HS-27A (cell line): ENCODE measurements around the gene EPB41L5.
A peak's percentile ranks its signal among the peaks of the same experiment; 100 is the strongest.
"Not testable (repeated sequence)": the region's sequence is repeated elsewhere in the genome, so short reads cannot be mapped to it uniquely, and the experiment has no call there.

Source experiments
- DNase-seq: peaks from one replicate; pipeline ENCODE4 v3.0.0-alpha.2; 2012; ENCODE audit warnings: low read depth, missing footprints

Gene EPB41L5

DNA sequence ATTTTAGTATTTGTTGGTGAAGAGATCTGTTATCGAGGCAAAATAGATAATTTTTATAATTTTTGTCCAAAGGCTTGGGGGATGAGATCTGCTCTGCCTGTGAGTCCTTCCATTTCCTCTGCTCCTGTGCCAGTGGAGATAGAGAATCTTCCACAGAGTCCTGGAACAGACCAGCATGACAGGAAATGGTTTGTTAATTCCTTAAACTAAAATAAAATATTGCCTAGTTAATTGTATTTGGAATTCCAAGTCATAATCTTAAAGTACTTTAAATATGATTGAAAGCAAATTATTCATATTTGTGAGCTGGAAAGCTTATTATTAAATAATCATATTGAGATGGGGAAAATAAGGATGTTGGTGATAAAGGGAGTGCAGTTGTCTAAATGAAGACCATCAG is 87.8 kb downstream of the EPB41L5 start:
- no peak for DNase-seq

DNA sequence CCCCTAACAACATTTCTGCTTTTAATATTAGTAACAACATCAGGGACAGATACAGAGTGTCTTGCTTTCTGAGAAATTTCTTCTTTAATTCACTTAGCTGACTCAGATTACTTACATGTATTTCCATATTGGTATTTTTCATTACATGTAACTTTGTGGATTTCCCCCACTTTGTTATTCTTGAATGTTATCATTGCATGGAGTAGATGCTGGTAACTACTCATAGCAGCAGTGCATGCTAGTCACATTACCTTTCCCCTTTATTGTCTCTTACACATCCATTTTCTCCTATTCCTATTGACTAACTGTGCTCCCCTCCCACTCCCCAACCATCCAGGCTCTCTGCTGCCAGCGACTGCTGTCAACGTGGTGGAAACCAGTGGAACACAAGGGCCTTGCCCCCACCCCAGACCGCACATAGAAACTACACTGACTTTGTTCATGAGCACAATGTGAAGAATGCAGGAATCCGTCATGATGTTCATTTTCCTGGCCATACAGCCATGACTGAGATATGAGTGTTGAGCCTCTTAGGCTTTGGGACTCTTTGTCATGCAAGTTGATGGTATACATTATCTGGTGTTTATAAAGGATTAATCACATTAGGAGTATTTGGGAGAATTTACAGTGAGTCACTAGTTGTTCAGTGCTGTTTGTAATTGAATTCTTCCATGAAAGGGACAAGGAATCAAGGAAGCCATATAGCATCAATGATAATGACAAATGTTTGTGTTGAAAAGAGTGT is 91.0 kb downstream of the EPB41L5 start:
- peak; percentile 94 for DNase-seq

DNA sequence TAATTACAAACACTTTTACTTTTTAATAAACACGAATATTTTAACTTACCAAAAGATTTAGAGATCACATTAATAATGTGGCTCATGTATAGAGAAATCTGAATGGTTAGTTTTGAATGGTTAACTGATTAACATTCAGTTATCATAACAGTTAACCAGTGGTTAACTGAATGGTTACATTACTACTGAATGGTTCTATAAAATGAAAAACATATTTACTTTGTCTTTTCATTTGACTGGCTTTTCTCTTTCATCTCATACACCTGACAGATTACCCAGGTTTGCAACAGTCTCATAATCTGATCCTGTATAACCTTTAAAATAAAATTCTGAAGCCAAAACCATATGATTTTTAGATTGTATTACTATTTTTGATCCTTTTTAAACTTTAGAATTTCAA is 91.9 kb downstream of the EPB41L5 start:
- DNase-seq = no peak

DNA sequence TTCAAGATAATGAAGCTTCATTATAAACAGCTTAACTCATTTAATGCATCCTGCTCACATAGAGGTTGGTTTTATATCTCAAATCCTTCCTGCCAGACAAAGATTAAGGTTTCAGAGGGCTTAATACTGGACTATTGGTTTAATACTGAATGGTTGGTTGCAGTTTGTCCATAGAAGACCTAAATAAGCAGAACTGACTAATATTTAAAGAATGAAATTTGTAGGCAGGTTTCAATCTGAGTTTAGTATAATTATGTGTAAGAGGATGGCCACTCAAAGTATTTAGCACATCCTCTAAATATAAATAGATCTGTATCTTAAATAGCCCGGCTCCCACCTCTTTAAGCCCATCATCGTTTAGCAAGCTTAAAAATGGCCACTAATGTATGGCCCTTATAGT is 92.5 kb downstream of the EPB41L5 start:
- DNase-seq = no peak

DNA sequence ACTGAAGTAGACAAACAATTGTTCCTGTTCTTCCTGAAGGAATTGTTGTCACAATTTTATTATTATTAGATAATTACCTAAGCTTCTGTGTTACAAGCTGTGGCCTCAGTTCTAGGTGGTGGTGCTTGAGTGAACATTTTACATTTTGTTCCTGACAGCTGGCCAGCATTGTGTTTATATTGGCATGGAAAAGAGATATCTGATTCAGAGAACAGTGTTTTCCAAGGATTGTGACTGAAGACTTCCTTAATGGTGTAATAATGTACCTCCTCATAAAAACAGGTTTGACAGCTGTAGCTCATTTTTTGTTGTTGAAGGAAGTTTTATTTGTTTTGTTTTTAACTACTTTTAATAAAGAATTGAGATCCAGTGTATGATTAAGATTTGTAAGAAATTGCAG is 95.2 kb downstream of the EPB41L5 start:
- peak; percentile 51 for DNase-seq

DNA sequence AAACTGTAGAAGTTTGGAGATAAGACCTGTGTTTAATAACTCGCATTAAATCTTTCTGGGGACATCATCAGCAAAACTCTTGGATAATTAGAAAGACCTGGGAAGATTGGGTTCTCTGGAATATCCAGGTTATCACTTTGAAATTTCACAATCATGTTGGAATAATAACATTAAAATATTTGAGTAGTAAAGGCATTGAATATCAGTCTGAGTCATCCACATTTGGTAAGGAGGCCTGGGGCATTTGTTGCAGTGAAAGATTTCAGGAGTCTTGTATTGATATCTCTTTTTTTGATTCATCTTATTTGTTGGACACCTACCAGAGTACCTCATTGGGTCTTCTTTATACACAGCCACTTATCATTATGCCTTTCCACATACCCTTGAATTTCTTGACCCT is 95.9 kb downstream of the EPB41L5 start:
- DNase-seq = no peak

DNA sequence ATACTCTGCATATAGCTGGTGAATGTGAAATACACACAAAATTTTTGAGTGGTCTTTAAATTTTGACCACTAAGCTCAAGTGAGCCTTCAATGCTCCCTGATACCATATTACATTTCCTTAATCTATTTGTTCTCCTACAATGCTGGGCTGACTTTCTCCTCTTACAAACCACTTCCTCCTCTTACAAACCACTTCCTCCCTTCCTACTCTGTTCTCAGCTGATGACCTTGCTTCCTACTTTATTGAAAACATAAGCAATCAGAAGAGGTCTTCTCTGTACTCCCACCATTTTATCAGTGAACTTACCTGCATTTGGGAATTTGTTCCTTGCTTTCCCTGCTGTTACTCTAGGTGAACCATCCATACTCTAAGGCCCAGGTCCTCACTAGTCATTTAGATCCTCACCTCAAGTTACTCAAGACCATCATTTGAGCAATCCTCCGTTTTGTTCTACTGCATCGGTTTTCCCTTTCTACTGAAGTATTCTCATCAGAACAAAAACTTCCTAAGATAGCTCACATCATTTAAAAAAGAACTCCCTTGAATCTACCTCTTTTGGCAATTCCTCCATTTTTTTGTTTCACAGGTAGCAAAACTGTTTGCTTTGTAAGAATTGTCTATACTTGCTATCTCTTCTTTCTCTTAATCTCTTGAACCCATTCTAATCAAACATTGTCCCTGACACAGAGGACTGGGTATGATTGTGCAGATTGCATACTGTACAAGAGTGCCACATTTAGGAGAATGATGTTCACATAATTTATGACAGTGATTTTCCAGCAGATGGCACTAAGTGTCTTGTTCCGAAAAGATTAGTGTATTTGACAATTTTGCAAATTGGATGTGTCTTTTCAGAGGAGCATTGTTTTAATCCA is 96.5 kb downstream of the EPB41L5 start:
- no peak for DNase-seq

DNA sequence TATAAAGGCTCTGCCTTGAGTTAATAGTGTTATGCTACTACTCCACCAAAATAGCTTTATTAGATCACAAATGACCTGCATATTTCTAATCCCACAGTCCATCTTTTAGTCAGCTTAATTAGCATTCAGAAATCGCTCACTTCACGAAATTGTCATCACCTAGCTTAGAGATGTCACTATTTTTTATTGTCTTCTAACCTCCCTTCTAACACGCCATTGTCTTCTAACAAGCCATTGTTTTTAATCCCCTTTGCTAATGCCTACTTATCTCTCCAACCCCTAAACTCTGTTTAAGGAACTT is 97.1 kb downstream of the EPB41L5 start:
- DNase-seq = no peak

DNA sequence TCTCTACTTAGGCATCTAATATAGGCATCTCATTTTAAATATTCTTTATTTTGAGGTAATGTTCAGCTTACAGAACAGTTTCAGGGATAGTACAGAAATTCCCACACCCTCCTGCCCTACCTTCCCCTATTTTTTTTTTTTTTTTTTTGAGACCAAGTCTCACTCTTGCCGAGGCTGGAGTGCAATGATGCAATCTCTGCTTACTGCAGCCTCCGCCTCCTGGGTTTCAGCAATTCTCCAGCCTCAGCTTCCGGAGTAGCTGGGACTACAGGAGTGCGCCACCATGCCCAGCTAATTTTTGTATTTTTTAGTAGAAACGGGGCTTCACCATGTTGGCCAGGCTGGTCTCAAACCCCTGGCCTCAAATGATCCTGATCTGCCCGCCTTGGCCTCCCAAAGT is 97.6 kb downstream of the EPB41L5 start:
- no peak for DNase-seq

DNA sequence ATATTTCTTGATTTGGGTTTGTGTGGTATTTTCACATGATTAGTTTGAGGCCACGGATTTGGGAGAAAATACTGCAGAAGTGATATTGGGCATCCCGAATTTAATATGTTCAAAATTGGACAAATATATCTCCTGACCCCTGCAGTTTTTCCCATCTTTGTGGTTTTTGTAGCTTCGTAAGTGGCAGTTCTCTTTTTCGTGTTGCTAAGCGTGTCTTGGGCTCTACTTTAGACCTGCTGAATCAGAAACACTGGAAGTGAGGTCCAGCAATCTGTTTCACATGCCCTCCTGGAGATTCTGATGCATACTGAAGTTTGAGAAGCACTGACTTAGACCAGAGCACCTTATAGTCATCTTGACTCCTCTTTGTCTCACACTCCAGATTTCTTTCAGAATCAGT is 98.3 kb downstream of the EPB41L5 start:
- DNase-seq = no peak

DNA sequence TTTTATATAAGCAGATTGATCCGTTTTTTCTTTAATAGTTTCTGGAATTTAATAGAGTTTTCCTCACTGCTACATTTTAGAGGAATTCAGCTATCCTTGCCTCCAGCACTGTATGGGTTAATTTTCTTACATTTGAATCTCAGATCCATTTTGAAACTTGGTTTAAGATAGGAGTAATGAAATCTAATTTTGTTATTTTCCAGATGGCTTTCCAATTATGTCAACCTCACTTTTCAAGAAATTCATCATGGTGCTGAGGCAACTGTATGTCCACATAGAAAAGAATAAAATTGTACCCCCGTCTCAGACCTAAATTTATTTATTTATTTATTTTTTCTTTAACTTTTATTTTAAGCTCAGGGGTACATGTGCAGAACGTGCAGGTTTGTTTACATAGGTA is 105.1 kb downstream of the EPB41L5 start:
- DNase-seq = no peak

DNA sequence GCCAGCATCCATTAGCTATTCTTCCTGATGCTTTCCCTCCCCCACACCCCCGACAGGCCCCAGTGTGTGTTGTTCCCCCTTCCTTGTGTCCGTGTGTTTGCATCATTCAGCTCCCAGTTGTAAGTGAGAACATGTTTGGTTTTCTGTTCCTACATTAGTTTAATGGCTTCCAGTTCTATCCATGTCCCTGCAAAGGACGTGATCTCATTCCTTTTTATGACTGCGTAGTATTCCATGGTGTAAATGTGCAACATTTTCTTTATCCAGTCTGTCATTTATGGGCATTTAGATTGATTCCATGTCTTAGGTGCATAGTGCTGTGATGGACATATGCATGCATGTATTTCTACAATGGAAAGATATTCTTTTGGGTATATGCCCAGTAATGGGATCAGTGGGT is 105.6 kb downstream of the EPB41L5 start:
- DNase-seq = no peak

DNA sequence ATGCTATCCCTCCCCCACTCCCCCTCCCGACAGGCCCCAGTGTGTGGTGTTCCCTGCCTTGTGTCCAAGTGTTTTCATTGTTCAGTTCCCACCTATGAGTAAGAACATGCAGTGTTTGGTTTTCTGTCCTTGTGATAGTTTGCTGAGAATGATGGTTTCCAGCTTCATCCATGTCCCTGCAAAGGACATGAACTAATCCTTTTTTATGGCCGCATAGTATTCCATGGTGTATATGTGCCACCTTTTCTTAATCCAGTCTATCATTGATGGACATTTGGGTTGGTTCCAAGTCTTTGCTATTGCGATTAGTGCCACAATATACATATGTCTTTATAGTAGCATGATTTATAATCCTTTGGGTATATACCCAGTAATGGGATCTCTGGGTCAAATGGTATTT is 108.5 kb downstream of the EPB41L5 start:
- not testable (repeated sequence) for DNase-seq

DNA sequence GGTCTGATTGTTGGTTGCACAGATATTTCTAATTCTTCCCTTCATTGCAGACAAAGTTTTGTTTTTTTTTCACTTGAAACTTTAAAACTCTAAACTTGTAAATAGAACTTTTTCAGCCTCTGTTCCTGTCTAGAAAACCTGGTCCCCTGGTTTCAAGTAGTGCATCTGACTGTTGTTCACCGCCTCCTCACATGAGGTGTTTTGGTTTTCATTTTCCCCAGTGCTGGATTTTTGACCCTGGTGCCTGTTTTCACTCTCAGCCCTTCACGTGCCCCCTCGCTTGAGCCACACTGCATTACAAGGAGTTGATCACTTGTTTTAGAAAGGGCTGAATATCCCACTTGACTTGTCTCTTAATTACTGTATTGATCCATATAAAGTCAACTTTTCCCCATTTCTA is 110.2 kb downstream of the EPB41L5 start:
- DNase-seq = no peak

DNA sequence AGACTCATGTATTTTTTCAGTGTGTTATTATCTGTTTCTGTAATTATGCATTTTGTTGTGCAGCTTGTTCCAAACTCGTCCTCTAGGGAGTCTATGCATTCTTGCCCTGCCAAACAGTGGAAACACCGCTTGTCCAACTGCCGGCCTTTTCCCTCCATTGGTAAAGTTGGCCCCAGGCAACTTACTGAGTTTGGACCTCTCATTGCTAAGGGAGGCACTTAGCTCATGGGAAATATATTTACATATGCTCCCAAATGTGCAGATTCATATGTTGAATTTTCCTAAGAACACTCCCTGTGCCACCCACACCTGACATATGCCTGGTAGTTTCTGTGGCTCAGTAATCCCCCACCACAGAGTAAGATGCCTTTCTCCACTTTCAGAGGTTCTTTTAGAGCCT is 112.3 kb downstream of the EPB41L5 start:
- no peak for DNase-seq

DNA sequence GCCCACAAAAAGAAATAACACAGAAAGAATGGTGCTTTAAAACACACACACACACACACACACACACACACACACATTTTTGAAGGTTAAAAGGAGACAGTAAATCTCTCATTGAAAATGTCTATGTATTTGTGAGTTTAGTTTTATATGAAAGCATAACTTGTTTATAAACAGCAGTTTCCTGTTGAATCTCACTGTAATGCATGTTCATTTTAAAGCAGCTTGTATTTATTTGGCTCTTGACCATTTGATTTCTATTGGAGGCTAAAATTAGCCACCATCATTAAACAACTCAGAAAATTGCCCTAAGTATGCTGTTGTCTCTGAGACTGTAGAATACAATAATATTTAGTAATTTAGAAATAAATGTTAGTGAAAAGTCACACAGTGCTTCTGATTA is 115.3 kb downstream of the EPB41L5 start:
- DNase-seq = no peak

DNA sequence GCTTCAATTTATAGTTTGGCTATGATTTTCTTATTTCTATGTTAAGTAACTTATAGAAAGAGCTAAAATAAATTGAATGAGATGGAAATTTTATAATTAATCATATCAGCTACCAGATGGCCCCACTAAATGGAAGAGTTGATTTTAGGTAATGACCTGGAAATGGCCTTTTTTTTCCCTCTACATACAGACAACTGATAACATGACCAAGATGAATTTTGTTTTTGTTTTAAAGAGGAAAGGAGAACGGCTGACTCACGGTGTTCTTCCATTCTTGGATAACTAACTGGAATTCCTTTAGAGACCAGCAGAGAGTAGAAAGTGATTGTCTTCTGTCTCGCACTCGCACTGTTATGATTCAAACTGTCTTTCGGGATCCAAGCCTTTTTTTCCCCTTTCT is 119.3 kb downstream of the EPB41L5 start:
- no peak for DNase-seq

DNA sequence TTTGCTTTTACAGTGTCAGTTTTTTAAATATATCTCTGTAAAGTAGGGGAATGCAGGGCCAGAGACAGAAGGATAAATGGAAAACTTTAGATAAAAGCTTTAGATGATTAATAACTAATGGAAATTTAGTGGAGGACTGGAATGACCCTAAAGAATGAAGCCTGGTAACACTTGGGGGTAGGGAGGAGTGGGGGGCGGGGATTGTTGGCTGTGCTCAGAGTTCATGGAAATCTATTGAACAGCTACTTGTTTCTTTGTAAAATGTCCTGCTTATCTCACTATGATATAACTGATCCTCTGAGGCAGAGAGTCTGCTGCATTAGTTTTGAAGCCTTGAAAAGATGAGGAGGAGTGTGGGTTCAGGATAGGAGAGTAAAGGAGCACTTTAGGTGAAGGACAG is 119.8 kb downstream of the EPB41L5 start:
- no peak for DNase-seq

DNA sequence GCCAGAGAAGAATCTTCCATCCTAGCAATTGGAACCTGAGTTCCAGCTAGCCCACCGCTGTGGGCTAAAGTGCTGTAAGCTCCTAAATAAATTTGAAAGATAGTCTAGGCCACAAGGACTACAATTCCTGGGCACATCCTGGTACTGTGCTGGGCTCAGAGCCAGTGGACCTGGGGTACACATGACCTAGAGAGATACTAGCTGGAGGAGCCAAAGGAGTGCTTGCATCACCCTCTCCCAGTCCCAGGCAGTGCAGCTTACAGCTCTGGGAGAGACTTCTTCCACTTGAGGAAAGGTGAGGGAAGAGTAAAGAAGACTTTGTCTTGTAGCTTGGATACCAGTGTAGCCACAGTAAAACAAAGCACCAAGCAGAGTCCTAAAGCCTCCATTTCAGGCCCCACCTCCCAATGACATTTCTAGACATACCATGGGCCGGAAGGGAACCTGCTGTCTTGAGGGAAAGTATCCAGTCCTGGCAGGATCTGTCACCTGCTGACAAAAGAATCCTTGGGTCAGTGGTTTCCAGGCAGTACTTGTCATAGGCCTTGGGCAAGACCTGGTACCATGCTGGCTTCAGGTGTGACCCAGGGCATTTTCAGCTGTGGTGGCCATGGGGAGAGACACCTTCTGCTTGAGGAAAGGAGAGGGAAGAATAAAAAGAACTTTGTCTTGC is 120.8 kb downstream of the EPB41L5 start:
- no peak for DNase-seq

DNA sequence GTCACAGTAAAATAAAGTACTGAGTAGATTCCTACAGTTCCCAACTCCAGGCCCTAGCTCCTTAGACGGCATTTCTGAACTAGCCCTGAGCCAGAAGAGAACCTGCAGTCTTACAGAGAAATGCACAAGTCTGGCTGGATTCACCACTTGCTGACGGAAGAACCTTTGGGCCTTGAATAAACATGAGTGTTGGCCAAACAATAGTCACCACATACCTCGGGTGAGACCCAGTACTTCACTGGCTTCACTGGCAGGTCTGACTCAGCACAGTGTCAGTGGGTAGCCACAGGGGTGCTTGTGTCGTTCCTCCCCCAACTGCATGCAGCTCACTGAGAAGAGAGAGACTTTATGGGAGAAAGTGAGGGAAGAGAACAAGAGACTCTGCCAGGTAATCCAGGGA is 121.4 kb downstream of the EPB41L5 start:
- DNase-seq = peak; percentile 79

DNA sequence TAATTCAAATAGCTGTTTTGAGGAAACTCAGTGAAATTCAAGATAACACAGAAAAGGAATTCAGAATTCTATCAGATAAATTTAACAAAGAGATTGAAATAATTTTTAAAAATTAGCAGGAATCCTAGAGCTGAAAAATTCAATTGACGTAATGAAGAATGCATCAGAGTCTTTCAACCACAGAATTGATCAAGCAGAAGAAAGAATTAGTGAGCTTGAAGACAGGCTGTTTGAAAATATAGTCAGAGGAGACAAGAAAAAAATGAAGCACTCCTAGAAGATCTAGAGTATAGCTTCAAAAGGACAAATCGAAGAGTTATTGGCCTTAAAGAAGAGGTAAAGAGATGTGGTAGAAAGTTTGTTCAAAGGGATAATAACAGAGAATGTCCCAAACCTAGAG is 122.1 kb downstream of the EPB41L5 start:
- not testable (repeated sequence) for DNase-seq

DNA sequence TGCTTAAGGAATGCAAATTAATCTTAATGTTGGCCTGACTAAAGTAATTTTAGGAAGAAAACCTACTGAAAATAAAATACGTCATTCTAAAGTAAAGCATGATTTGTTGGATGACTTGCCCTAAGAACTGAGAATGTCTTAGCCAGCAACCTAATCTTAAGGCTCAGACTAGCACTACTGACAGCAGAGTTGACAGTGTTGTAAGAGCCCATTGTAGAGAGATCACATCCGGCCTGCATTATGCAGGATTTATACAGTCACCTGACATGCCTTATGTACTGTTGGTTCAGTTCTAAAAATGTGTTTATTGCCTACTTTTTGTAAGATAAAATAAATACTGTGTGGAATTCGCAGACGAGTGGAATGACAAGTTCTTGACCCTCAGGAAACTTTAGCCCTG is 128.0 kb downstream of the EPB41L5 start:
- no peak for DNase-seq
